ENCODE results near the gene SYT5.
"Not testable (repeated sequence)": the region's sequence is repeated elsewhere in the genome, so short reads cannot be mapped to it uniquely, and the experiment has no call there.

SYT5 gene

GRCh38 chr19:55206664-55207500 lies 26.8 kb upstream of the SYT5 start:
- DNase-seq (ENCODE audit: low spot score), result peak; percentile 80

GRCh38 chr19:55202199-55202598 lies 22.1 kb upstream of the SYT5 start:
- DNase-seq (ENCODE audit: low spot score), result not testable (repeated sequence)

DNA sequence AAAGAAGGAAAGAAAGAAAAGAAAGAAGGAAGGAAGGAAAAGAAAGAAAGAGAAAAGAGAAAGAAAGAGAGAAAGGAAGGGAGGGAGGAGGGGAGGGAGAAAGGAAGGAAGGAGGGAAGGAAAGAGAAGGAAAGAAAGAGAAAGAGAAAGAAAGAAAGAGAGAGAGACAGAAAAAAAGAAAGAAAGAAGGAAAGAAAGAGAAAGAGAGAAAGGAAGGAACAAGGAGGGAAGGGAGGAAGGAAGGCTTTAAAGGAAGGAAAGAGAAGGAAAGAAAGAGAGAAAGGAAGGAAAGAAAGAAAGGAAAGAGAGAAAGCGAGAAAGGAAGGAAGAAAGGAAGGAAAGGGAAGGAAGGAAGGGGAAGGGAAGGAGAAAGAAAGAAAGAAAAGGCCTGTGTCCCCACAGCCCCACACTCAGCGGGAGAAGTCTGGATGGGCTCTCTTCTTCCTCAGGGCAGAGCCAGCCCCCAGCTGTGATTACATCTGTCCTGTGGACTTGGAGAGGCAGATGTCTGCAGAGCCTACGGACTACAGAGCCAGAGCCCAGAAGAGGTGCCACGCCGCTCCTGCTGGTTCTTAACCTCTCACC lies 19.6 kb upstream of the SYT5 start:
- no peak for DNase-seq (ENCODE audit: low spot score)

DNA sequence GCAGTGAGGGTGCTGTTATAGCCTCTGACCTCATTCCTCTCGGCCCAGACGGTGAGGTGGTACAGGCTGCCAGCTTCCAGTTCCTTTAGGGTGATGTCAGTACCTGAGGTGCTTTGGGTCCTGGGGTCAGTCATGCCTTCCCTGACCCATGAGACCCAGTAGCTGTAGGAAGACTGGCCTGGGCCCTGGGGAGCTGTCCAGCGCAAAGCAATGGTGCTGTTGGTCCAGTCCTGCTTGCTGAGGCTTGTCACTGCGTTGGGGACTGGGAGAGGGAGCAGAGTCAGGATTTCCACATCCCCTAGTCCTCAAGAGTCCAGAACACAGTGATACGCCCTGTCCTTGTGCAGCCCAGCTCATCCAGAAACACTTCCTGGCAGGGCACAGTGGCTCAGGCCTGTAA lies 18.6 kb upstream of the SYT5 start:
- no peak for DNase-seq (ENCODE audit: low spot score)

- no peak for DNase-seq (ENCODE audit: low spot score)
Measured at GRCh38 chr19:55197528-55197927, 17.4 kb upstream of the SYT5 start.

DNA sequence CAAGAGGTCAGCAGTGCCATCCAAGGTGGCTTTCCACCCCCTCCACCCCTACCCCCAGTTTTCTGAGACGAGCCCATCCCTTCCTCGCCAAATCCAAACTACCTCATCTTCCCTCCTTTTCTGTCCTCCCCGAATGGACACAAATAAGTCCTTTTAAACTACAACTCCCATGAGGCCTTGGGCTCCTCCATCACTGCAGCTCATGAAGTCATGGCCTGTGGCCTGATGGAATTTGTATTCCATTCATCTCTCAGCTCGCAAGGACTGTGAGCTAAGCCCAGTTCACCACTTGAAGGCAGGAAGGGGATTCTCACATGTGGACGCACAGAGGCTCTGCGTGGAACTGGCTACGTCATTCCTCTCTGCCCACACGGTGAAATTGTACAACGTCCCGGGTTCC lies 16.7 kb upstream of the SYT5 start:
- no peak for DNase-seq (ENCODE audit: low spot score)

DNA sequence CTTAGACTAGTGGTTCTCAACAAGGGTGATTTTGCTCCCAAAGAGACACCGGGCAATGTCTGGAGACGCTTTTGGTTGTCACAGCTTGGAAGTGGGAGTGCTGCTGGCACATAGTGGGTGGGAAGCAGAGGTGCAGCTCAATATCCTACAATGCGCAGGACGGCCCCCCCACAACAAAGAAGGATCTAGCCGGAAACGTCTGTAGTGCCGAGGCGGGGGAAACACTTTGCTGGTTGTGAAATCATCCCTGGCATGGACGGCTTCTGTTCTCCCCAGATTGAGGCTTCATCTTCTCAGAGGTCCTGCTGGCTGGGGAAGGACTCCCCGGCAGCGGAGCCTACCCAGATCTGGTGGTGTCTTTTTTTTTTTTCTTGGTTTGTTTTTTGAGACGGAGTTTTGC lies 13.4 kb upstream of the SYT5 start:
- DNase-seq (ENCODE audit: low spot score), result no peak

DNA sequence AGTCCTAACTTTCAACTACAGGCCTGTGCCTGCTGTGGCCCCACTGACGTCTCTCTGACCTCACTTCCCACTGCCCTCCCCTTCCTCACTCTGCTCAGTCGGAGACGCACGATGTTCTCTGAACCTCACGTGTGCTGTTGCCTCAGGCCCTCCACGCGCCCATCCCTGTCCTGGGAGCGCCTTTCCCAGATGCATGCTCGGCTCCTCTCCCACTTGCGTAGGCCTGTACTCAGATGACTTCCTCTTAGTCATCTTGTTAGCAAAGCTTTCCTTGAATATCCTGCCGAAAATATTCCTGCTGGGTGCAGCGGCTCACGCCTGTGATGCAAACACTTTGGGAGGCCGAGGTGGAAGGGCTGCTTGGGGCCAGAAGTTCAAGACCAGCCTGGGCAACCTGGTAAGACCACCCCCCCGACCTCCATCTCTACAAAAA lies 9.3 kb upstream of the SYT5 start:
- DNase-seq (ENCODE audit: low spot score), result no peak

DNA sequence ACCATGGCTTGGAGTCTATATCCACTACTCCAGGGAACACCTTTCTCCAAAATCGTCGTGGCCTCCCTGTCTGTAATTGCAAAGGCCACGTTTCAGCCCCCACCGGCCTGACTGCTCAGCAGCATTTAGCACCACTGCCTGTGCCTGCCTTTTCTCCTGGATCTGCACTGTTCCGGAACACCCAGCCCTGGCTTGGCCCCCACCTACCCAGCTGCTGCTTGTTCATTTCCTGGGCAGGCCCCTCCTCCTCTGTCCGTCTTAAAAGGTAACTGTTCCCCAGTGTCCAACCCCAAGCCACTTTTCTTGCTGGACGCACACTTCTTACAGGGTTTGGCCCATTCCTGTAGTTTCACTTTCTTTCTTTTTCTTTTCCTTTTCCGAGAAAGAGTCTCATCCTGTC lies 8.5 kb upstream of the SYT5 start:
- no peak for DNase-seq (ENCODE audit: low spot score)

GRCh38 chr19:55186080-55186479 lies 6.0 kb upstream of the SYT5 start:
- no peak for DNase-seq (ENCODE audit: low spot score)

DNA sequence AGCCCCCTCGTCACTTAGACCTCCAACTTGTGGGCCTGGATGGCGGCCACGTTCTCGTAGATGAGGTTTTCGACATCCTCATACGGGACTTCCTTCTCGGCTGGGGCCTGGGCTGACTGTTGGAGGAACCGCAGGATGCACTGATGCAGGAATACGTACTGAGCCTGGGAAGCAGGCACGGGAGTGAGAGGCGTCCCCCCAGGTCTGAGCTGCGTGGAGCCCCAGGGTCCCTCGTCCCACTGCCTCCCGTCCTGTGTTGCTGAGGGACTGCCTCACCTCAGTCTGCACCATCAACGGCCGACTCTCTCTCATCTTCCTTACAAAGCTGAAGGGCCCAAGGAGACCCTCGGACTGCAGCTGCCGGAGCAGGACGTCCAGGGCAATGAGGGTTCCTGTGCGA lies 1.7 kb upstream of the SYT5 start:
- DNase-seq (ENCODE audit: low spot score), result no peak

GRCh38 chr19:55178781-55179599 lies 1.1 kb downstream of the SYT5 start:
- peak; percentile 59 for DNase-seq (ENCODE audit: low spot score)

GRCh38 chr19:55176076-55176475 lies 4.0 kb downstream of the SYT5 start:
- DNase-seq (ENCODE audit: low spot score), result no peak

GRCh38 chr19:55175117-55175867 lies 4.8 kb downstream of the SYT5 start:
- no peak for DNase-seq (ENCODE audit: low spot score)

DNA sequence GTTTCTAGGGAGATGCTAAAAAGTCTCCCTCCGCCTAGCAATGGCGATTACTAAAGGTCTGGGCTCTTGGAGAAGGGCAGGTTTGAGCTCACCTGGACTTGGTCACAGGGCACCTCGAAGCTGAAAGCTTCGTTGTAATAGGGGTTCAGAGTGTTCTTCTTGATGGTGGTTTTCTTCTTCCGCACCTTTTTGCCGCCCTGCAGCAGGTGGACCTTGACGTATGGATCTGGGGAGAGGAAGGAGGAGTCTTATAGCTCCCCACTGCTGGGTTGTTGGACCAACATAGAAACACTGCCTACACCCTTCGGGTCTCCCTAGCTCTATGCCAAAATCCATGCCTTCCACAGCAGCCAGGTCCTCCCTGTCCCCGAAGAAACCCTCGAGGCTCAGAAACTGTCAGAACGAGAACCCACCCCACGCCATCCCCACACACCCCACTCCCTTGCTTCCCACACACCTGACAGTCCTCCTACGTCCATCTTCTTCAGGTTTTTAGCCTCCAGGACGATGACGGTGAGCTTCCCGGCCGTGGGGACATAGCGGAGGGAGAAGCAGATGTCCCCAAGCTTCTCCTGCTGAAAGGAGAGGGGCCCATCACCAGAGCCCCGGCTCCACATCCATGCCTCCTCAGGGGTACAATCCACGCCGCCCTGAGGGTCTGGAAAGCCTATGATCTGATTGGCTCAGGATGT lies 5.5 kb downstream of the SYT5 start:
- DNase-seq (ENCODE audit: low spot score), result no peak

DNA sequence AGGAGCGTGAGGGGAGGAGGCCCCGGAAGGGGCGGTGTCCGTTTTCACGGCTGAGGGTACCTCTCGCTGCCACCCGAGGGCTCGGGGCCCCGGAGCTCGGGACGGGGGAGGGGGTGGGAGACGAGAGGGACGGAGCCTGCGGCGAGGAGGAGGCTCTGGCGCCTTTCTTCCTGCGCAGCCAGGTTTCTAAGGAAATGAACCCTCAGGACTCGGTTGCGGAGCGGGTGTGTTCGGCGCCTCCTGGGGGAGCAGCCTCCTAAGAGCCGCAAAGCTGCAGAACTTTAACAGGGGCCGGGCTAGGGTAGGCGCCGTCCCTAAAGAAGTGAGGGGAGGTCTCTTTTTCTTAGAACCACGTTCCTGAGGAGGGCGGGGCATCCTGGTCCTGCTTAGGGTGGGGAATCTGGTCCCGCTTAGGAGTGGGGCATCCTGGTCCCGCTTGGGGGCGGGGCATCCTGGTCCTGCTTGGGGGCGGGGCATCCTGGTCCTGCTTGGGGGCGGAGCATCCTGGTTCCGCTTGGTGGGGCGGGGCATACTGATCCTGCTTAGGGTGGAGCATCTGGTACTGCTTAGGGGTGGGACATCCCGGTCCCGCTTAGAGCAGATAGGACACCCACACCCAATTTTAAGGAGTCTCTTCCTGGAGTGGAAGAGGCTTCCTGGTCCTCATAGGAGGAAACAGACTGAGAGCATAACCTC lies 6.2 kb downstream of the SYT5 start:
- DNase-seq (ENCODE audit: low spot score), result peak; percentile 52

DNA sequence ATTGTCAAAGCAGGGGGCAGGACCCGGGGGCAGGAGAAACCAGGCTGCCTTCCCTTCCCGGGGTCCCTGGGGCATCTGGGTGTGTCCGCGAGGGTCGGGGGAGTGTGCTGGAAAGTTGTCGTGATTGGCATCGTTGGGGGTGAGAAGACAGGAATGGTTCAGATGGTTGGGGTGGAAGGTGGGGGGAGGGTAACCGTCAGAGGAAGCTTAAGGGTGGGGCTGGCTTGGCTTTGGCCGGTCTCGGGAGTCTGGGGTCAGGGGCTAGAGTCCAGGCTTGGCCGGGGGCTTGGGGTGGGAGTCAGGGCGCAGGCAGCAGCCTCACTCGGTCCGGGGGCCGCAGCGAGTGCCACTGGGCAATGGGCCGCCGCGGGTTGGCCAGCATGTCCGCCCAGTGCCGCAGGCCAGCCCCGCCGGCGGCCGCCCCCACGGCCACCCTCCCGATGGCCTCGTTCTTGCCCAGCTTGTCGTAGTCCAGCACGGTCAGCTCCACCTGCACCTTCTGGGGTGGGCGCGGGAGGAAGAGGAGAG lies 6.8 kb downstream of the SYT5 start:
- DNase-seq (ENCODE audit: low spot score), result no peak

DNA sequence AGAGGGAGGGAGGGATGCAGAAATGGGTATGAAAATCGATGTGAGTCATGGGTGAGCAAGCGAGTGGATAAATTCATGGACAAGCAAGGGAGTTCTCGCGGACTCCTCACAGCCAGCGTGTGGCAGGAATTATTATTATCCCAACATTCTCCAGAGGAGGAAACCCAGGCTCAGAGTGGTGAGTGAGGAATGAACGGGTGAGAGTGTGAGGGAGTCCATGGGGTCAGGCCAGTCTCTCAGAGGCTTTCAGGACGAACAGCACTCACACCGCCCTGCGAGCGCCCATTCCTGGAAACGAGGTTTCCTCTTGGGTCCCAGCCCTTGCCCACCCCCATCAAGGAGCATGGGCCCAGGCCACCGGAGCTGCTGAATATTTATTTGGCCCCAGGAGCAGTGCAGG lies 7.3 kb downstream of the SYT5 start:
- no peak for DNase-seq (ENCODE audit: low spot score)

DNA sequence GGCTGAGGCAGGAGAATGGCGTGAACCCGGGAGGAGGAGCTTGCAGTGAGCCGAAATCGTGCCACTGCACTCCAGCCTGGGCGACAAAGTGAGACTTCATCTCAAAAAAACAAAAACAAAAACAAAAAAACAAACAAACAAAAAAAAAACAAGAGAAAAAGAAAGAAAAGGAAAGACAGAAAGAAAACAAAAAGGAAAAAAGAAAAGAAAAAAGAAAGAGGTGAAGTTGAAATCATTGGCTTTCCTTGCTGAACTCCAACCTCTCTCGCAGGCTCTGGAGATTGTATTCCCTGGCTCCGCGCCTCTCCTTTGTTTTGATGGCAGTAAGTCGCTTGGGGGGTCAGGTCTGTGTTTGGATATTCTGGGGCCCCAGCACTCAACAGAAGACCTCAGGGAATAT lies 7.8 kb downstream of the SYT5 start:
- not testable (repeated sequence) for DNase-seq (ENCODE audit: low spot score)

GRCh38 chr19:55171440-55171839 lies 8.6 kb downstream of the SYT5 start:
- no peak for DNase-seq (ENCODE audit: low spot score)

GRCh38 chr19:55169136-55169535 lies 11.0 kb downstream of the SYT5 start:
- no peak for DNase-seq (ENCODE audit: low spot score)
